Brain microvascular endothelial cell (primary cell): Measurements from ENCODE around the gene A3GALT2.

Source experiments
- DNase-seq: peaks from one replicate; pipeline ENCODE4 v3.0.0-alpha.2; 2020
- H3K27ac ChIP-seq: fragments of 250-450 bp; sonication (Bioruptor Pico); 2 replicates; pipeline ENCODE4 v1.5.1; 2020; ENCODE audit warnings: mild to moderate bottlenecking, moderate library complexity
- H3K27me3 ChIP-seq: fragments of 250-450 bp; sonication (Bioruptor Pico); replicated peaks from 2 replicates; pipeline ENCODE4 v1.5.1; 2020; ENCODE audit warnings: mild to moderate bottlenecking
- H3K36me3 ChIP-seq: fragments of 250-450 bp; sonication (Bioruptor Pico); replicated peaks from 2 replicates; pipeline ENCODE4 v1.5.1; 2020; ENCODE audit warnings: mild to moderate bottlenecking
- H3K4me3 ChIP-seq: 2 replicates; pipeline ENCODE4 v1.5.1; 2011; ENCODE audit warnings: low read depth, mild to moderate bottlenecking, control low read depth, low read length, moderate library complexity
- in situ Hi-C: cut with HindIII; loops from 2 replicates; pipeline ENCODE4 v1.10.0; 2017; ENCODE audit warnings: low sequenced_read_pairs, low pct_ligation_motif_present
- TF ChIP-seq, protein P1 (sequence below): IDR thresholded peaks from 2 replicates; pipeline ENCODE4 v1.5.1; 2011; ENCODE audit warnings: low read depth, mild to moderate bottlenecking, moderate library complexity, low read length, control low read depth, inconsistent platforms; ENCODE audit errors: missing control alignments

The A3GALT2 gene

DNA sequence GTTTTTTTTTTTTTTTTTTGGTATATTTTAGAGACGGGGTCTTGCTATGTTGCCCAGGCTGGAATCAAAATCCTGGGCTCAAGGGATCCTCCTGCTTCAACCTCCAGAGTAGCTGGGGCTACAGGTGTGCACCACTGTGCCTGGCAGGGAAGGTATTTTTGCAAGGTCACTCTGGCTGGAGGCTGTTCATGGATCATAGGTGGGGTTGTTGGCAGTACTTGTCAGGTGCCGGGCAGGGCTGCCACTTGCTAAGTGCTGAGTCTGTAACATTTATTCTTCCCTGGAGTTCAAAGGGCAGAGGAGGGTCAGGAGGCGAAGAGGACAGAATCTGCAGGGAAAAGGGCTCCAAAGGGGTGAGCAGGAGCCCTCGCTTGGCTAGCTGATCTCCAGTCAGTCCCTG, 24.1 kb downstream of the A3GALT2 start:
- Histone ChIP-seq H3K27ac (no peak overlapping the region), H3K27me3 (no peaks in the 10 kb centered on the region), H3K36me3 (peaks cover 18% of the 10 kb centered on the region), H3K4me3 (no peak overlapping the region)
- DNase-seq, result no peak
- in situ Hi-C loops, result no loop called here
- TF ChIP-seq, protein P1, sequence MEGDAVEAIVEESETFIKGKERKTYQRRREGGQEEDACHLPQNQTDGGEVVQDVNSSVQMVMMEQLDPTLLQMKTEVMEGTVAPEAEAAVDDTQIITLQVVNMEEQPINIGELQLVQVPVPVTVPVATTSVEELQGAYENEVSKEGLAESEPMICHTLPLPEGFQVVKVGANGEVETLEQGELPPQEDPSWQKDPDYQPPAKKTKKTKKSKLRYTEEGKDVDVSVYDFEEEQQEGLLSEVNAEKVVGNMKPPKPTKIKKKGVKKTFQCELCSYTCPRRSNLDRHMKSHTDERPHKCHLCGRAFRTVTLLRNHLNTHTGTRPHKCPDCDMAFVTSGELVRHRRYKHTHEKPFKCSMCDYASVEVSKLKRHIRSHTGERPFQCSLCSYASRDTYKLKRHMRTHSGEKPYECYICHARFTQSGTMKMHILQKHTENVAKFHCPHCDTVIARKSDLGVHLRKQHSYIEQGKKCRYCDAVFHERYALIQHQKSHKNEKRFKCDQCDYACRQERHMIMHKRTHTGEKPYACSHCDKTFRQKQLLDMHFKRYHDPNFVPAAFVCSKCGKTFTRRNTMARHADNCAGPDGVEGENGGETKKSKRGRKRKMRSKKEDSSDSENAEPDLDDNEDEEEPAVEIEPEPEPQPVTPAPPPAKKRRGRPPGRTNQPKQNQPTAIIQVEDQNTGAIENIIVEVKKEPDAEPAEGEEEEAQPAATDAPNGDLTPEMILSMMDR, result no peak

DNA sequence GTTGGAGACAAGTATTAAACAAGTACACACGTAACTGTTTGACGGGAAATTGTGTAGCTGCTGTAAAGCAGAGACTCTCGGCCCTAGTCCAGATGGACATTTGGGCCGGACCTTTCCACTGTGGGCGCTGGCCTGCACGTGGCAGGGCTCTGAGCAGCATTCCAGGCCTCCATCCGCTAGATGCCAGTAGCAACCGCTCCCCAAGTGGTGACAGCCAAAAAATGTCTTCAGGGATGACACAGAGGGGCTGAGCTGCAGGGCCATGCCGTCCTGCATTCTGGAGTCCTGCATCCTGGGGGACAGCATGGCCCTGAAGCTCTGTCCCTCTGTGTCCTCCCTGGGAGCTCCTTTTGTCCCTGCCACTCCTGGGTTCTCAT, 24.8 kb downstream of the A3GALT2 start:
- Histone ChIP-seq H3K4me3 (no peak overlapping the region), H3K27me3 (no peaks in the 10 kb centered on the region), H3K36me3 (peaks cover 18% of the 10 kb centered on the region), H3K27ac (no peak overlapping the region)
- DNase-seq, result no peak
- in situ Hi-C loops, result no loop called here
- TF ChIP-seq, protein P1, result no peak

DNA sequence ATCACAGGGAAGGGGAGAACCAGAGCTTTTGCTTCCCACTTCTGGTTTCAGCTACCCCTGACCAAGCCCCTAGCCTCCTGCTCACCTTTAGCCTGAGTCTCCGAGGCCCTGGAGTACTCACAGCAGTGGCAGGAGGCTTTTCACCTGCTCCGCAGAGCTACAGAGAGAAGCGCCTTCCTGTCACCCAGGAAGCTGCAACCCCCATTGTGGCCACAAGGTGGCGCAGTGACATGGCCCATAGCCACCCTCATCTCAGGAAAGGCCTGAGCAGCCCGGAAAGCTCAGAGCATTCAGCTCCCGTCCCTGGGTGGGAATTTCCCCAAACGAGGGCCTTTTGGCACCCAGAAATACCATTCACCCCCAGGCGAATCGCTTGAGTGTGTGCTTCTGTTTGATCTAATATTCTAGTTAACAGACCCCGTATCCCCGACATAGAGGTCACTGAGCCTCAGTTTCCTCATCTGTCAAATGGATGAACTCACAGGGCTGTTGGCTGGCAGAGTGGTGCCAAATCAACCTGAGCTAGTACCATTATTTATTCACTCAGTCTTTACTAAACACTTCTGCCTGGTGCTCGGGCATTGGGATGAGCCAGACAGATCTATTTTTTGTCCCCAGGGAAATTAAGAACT, 25.3 kb downstream of the A3GALT2 start:
- TF ChIP-seq, protein P1, result peak; percentile 97
- Histone ChIP-seq H3K4me3 (no peak overlapping the region), H3K27ac (no peak overlapping the region), H3K27me3 (no peaks in the 10 kb centered on the region), H3K36me3 (peaks cover 18% of the 10 kb centered on the region)
- in situ Hi-C loops, result no loop called here
- DNase-seq, result peak; percentile 77

DNA sequence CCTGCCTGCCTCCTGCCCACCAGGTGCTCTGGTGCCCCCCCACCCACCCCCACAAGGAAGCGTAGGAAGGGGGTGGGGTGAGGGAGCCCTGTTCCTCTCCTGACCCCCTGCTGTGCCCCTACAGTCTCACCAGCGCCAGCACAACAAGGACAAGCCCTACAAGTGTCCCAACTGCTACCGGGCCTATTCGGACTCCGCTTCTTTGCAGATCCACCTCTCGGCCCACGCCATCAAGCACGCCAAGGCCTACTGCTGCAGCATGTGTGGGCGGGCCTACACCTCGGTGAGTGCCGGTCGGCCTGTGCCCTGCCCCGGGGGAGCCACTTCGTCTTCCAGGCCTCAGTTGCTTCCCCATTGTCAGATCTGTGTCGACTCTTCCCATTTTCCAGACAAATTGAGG, 25.9 kb downstream of the A3GALT2 start:
- TF ChIP-seq, protein P1, result no peak
- Histone ChIP-seq H3K27me3 (no peaks in the 10 kb centered on the region), H3K36me3 (peaks cover 18% of the 10 kb centered on the region), H3K27ac (no peak overlapping the region), H3K4me3 (no peak overlapping the region)
- in situ Hi-C loops, result no loop called here
- no peak for DNase-seq

DNA sequence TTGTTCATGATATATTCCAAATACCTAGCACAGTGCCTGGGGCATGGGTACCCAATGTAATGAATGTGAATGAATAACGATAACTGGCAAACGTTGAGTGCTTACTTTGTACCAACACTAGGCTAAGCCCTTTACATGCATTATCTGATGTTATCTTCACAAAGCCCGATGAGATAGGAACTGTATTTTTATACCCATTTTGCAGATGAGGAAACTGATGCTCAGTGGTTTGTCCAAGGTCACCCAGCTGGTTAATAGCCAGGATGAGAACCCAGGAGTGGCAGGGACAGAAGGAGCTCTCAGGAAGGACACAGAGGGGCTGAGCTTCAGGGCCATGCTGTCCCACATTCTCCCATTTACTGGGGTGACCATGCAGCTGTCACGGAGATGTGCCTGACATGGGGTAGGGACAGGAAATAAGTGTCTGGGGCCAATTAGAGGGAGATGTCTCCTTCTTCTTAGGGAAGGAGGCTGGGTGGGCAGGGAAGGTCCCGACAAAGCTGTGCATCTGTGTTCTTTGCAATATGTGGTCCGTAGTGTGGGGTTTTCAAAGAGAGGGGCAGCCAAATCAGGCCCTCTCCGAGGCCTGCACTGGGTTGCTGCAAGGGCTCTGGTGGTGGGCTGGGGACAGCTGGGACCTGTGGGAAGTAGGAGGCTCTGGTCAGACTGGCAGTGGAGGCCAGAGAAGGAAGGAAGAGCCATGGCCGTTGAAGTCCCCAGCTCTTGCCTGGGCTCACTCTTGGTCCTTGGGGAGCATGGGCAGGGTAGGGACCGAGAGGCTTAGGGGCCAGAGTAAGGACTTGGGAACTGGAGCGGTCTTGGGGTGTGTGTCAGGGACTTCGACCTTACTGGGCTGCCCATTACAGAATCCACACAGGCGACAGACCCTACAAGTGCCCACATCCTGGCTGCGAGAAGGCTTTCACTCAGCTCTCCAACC, 26.6 kb downstream of the A3GALT2 start:
- in situ Hi-C loops, result no loop called here
- Histone ChIP-seq H3K27me3 (no peaks in the 10 kb centered on the region), H3K4me3 (no peak overlapping the region), H3K36me3 (peaks cover 18% of the 10 kb centered on the region), H3K27ac (no peak overlapping the region)
- DNase-seq, result no peak
- TF ChIP-seq, protein P1, result no peak
